Fibroblast of mammary gland (primary cell): ENCODE measurements around the gene LARP1.

ENCODE experiments used
- DNase-seq: peaks from one replicate; pipeline ENCODE4 v3.0.0-alpha.2; 2010; ENCODE audit warnings: low read depth
- H3K4me3 ChIP-seq: 2 replicates; pipeline ENCODE4 v1.5.1; 2011; ENCODE audit warnings: low read depth, mild to moderate bottlenecking, low read length, moderate library complexity; ENCODE audit not compliant: control insufficient read depth
- TF ChIP-seq, protein P1 (sequence below): conservative IDR thresholded peaks from 2 replicates; pipeline ENCODE4 v1.5.1; 2011; ENCODE audit warnings: low read depth, low read length, inconsistent platforms; ENCODE audit not compliant: control insufficient read depth, insufficient read depth

Gene LARP1

DNA sequence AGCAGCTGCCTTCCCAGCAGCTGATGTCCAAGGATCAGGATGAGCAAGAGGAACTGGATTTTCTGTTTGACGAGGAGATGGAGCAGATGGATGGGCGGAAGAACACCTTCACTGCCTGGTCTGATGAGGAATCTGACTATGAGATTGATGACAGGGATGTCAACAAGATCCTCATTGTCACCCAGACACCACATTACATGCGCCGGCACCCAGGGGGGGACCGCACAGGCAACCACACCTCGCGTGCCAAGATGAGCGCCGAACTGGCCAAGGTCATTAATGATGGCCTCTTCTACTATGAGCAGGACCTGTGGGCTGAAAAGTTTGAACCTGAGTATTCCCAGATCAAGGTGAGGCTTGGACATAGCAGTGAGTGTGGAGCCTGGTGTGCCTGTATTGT is 46.9 kb downstream of the LARP1 start:
- TF ChIP-seq, protein P1, sequence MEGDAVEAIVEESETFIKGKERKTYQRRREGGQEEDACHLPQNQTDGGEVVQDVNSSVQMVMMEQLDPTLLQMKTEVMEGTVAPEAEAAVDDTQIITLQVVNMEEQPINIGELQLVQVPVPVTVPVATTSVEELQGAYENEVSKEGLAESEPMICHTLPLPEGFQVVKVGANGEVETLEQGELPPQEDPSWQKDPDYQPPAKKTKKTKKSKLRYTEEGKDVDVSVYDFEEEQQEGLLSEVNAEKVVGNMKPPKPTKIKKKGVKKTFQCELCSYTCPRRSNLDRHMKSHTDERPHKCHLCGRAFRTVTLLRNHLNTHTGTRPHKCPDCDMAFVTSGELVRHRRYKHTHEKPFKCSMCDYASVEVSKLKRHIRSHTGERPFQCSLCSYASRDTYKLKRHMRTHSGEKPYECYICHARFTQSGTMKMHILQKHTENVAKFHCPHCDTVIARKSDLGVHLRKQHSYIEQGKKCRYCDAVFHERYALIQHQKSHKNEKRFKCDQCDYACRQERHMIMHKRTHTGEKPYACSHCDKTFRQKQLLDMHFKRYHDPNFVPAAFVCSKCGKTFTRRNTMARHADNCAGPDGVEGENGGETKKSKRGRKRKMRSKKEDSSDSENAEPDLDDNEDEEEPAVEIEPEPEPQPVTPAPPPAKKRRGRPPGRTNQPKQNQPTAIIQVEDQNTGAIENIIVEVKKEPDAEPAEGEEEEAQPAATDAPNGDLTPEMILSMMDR = no peak
- no peak for DNase-seq
- no peak overlapping the region for H3K4me3 ChIP-seq

DNA sequence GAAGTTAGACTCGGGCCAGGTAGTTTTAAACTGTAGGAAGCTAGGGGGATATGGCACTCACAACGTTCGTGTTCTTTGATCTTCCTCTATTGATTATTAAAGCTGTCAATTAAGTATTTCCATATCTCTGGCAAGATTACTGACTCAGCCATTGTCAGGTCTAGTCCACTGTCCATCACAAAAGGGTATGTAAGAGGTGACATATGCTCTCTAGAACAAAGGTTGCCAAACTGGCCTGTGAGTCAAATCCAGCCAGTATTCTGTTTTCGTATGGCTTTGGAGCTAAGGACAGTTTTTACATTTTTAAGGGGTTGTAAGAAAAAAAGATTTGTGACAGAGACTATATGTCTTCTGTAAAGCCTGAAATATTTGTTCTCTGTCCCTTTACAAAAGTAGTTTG is 51.0 kb downstream of the LARP1 start:
- TF ChIP-seq, protein P1 = no peak
- no peak overlapping the region for H3K4me3 ChIP-seq
- no peak for DNase-seq

DNA sequence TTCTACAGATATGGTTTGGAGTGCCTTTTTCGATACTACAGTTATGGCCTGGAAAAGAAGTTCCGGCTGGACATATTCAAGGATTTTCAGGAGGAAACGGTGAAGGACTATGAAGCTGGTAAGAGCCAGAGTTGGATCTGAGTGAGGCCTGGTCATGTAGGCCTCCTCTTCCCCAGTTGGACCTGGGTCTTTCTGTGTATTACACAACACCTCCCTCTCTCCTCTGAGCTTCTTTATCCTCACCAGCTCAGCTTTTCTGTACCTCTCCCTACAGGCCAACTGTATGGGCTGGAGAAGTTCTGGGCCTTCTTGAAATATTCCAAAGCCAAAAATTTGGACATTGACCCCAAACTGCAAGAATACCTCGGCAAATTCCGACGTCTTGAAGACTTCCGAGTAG is 56.1 kb downstream of the LARP1 start:
- no peak for DNase-seq
- TF ChIP-seq, protein P1 = no peak
- no peak overlapping the region for H3K4me3 ChIP-seq

DNA sequence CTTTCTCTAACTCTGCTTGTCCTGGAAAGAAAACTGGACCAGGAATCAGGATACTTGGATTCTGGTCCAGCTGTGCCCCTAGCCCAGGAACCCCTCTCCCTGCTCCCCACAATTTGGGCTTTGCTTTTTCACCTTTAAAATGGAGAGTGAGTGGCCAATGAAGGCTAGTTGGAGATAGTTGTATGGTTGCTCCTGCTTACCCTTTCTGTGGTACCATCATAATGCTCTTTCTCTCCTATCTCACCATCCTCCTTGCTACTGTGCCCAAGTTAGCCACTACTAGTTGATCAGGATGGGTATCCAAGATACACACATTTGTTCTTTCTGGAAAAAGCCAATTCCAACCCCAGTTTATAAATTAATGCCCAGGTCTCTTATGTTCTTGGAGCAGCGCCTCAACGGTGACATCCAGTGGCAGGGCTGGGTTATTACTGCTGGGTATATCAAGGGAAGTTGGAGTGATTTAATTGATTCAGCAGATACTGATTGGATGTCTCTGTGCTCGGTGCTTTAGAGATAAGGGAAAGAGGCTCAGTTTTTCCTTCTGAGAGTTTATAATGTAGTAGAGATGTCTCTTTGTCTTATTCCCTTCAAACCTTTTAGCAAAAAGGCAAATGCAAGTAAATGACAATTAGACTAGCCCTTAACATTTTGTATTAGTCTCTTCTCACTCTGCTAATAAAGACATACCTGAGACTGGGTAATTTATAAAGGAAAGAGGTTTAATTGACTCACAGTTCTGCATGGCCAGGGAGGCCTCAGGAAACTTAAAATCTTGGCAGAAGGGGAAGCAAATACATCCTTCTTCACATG is 56.7 kb downstream of the LARP1 start:
- DNase-seq = peak; percentile 80
- TF ChIP-seq, protein P1 = peak; percentile 96

DNA sequence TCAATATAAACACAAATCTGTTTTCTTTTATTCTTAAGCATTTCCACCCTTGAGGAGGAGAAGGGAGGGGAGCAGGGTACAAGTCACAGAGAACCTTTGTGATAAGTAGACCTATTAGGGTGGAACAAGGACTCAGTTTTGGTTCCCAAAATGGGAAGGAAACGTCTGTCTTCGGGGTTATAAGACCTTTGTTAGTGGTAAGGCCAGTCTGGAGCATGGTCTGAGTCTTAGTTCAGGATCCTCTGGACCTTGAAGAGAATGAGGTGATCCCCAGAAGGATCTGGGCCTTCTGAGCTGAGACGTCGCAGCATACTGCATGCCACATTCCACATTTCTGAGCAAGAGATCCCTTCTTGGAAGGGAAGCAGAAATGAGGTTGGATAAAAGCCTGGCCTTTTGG is 58.0 kb downstream of the LARP1 start:
- DNase-seq = no peak
- TF ChIP-seq, protein P1 = no peak

More for the DNA sequence above, 56.7 kb downstream of the LARP1 start:
- H3K4me3 ChIP-seq = no peak overlapping the region

DNA sequence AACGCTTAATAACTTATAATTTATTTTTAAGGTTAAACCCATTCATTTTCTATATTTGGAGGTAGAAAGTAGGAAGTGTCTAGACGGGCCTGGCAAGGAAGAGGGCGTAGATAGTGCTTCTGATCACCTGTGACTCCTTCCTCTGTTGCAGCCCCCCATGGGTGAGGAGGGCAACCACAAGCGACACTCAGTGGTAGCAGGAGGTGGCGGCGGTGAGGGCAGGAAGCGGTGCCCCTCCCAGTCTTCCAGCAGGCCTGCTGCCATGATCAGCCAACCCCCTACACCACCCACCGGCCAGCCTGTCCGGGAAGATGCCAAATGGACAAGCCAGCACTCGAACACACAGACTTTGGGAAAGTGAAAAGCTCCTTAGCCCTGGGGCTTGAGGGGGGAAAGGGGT is 58.6 kb downstream of the LARP1 start:
- DNase-seq = no peak
- no peak overlapping the region for H3K4me3 ChIP-seq
- TF ChIP-seq, protein P1 = no peak

More for the DNA sequence above, 58.0 kb downstream of the LARP1 start:
- H3K4me3 ChIP-seq = no peak overlapping the region

DNA sequence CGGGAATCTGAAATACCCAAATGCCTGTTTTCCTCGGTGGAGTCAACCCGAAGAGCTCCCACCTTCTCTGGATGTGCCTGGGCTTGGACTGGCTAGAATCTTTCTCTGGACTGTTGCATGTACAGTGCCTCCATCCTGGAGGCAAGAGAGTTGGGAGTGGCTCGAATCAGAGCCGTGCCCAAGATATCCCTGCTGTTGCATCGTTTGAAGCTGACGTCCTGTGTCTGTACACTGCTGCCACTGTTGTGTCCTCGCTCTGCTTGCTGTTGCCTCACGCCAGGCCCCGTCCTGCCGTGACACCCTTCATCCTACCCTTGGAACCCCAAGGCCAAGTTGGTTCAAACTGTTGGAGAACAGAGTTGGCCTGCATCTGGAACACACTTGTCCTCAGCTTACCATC is 59.8 kb downstream of the LARP1 start:
- H3K4me3 ChIP-seq = no peak overlapping the region
- DNase-seq = no peak
- TF ChIP-seq, protein P1 = no peak
